Keratinocyte (primary cell): Measurements from ENCODE around the gene CEBPG. TPM values are rescaled to one million over a fixed set of nuclear protein-coding genes. Genes with fewer than 3 reads are reported as not detected.

Experiments
- DNase-seq: peaks from one replicate; pipeline ENCODE4 v3.0.0-alpha.2; 2011; ENCODE audit warnings: low read depth, missing footprints, low spot score
- FAIRE-seq: peaks from 2 replicates; lab custom pipeline; 2011; peaks lifted over from hg19 to GRCh38; lab: Jason Lieb, UNC
- H2AFZ ChIP-seq: 2 replicates; pipeline ENCODE4 v1.6.0; 2012; ENCODE audit warnings: low read length, control low read depth, inconsistent platforms; ENCODE audit not compliant: control insufficient read depth
- H3K27ac ChIP-seq: 2 replicates; pipeline ENCODE4 v1.5.1; 2011; ENCODE audit warnings: low read length; ENCODE audit not compliant: control insufficient read depth, insufficient read depth
- H3K27me3 ChIP-seq: 3 replicates; pipeline ENCODE4 v1.6.0; 2011; ENCODE audit warnings: low read length; ENCODE audit not compliant: control insufficient read depth, insufficient read depth; ENCODE audit errors: extremely low read depth
- H3K36me3 ChIP-seq, 2 experiments: 2 replicates in 1 of 2; 3 replicates in 1 of 2; pipeline ENCODE4 v1.5.1; 2011; ENCODE audit warnings: low read length in 2 of 2, mild to moderate bottlenecking in 1 of 2; ENCODE audit not compliant: control insufficient read depth in 2 of 2, insufficient read depth in 2 of 2; ENCODE audit errors: extremely low read depth in 1 of 2
- H3K4me1 ChIP-seq: 3 replicates; pipeline ENCODE4 v1.5.1; 2011; ENCODE audit warnings: low read length; ENCODE audit not compliant: control insufficient read depth, insufficient read depth; ENCODE audit errors: extremely low read depth
- H3K4me2 ChIP-seq: 3 replicates; pipeline ENCODE4 v1.6.0; 2011; ENCODE audit warnings: low read depth, low read length; ENCODE audit not compliant: control insufficient read depth, insufficient read depth; ENCODE audit errors: extremely low read depth
- H3K4me3 ChIP-seq, 3 experiments: fragments of 200-600 bp in 1 of 3; sonication (generic) in 1 of 3; 2 replicates in 2 of 3; 3 replicates in 1 of 3; pipeline ENCODE4 v1.5.1; 2011 to 2016; ENCODE audit warnings: low read length in 3 of 3, mild to moderate bottlenecking in 3 of 3, control low read depth in 2 of 3, inconsistent platforms in 1 of 3, low read depth in 1 of 3, mixed read lengths in 1 of 3, mixed run types in 1 of 3, moderate library complexity in 1 of 3; ENCODE audit not compliant: control insufficient read depth in 2 of 3, insufficient read depth in 2 of 3; ENCODE audit errors: extremely low read depth in 1 of 3
- H3K79me2 ChIP-seq: 2 replicates; pipeline ENCODE4 v1.6.0; 2012; ENCODE audit warnings: low read length; ENCODE audit not compliant: control insufficient read depth, insufficient read depth
- H3K9ac ChIP-seq: 3 replicates; pipeline ENCODE4 v1.6.0; 2011; ENCODE audit warnings: low read length; ENCODE audit not compliant: control insufficient read depth, insufficient read depth; ENCODE audit errors: extremely low read depth
- H3K9me1 ChIP-seq: 3 replicates; pipeline ENCODE4 v1.6.0; 2011; ENCODE audit warnings: low read length; ENCODE audit not compliant: control insufficient read depth, insufficient read depth; ENCODE audit errors: extremely low read depth
- H3K9me3 ChIP-seq: 2 replicates; pipeline ENCODE4 v1.5.1; 2012; ENCODE audit warnings: low read depth, low read length; ENCODE audit not compliant: control insufficient read depth
- H4K20me1 ChIP-seq: 3 replicates; pipeline ENCODE4 v1.6.0; 2011; ENCODE audit warnings: low read length; ENCODE audit not compliant: control insufficient read depth, insufficient read depth; ENCODE audit errors: extremely low read depth
- EZH2 ChIP-seq: IDR thresholded peaks from one replicate; pipeline ENCODE4 v1.6.1; 2012; ENCODE audit warnings: inconsistent platforms, mild to moderate bottlenecking, low read length, moderate library complexity
- dilution Hi-C: fragments of 300-500 bp; cut with MboI; formaldehyde crosslinking; loops from one replicate; pipeline ENCODE4 v1.7.0; 2020; ENCODE audit warnings: low sequenced_read_pairs; ENCODE audit not compliant: extremely low pct_ligation_motif_present
- polyA plus RNA-seq, 5 experiments: library from polyadenylated mRNA; depleted of rRNA in 3 of 5; stranded (reverse) in 3 of 5; stranded (forward) in 1 of 5; unstranded in 1 of 5; fragments of >200 nt; gene quantifications; 1 replicate in 1 of 5; 2 replicates in 3 of 5; 3 replicates in 1 of 5; pipeline versions ENCODE4 v1.2.1 to v1.2.3, GENCODE V29; 2011 to 2012; ENCODE audit warnings: missing spikeins in 2 of 5, low read depth in 1 of 5, low replicate concordance in 1 of 5
- TF ChIP-seq, protein P1 (sequence below), 3 experiments: IDR thresholded peaks in 1 of 3; conservative IDR thresholded peaks in 1 of 3; optimal IDR thresholded peaks in 1 of 3; 2 replicates in 2 of 3; 3 replicates in 1 of 3; pipeline versions ENCODE3 to v1.5.1; 2011; ENCODE audit warnings: low read length in 3 of 3, mild to moderate bottlenecking in 3 of 3, moderate library complexity in 2 of 3, control low read depth in 1 of 3, inconsistent platforms in 1 of 3; ENCODE audit not compliant: insufficient read depth in 2 of 3; ENCODE audit errors: extremely low read depth in 1 of 3

Gene CEBPG
- polyA plus RNA-seq, 1 donor (not counting 4 experiments of a cell fraction or from before 2014, with no cell fraction given): 31.9 TPM

DNA sequence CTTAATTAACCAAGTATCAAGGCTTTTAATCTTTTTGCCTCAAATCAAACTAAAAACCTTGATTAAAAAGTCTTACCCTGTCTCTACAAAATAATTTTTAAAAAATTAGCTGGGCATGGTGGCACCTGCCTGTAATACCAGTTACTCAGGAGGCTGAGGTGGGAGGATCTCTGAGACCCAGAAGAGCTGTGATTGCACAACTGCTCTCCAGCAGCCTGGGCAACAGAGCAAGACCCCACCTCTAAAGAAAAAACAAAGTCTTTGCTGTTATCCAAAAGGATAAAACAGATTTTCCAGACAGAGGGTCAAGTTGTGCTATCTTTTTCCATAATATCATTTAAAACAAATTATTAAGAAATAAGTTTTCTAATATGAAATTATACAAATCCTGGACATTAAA lies 26.8 kb upstream of the CEBPG start:
- Histone ChIP-seq H3K27ac (no peak overlapping the region), H3K27me3 (peaks cover 7% of the 10 kb centered on the region), H3K4me3 (no peak overlapping the region), H3K79me2 (no peaks in the 10 kb centered on the region), H3K9ac (no peak overlapping the region), H2AFZ (no peak overlapping the region), H3K36me3 (no peaks in the 10 kb centered on the region), H3K4me2 (no peak overlapping the region), H3K9me1 (no peaks in the 10 kb centered on the region), H4K20me1 (no peaks in the 10 kb centered on the region), H3K9me3 (no peaks in the 10 kb centered on the region), H3K4me1 (peaks cover 22% of the 10 kb centered on the region)
- no peak for DNase-seq
- dilution Hi-C loops: no loop called here
- TF ChIP-seq EZH2: no peak
- TF ChIP-seq, protein P1, sequence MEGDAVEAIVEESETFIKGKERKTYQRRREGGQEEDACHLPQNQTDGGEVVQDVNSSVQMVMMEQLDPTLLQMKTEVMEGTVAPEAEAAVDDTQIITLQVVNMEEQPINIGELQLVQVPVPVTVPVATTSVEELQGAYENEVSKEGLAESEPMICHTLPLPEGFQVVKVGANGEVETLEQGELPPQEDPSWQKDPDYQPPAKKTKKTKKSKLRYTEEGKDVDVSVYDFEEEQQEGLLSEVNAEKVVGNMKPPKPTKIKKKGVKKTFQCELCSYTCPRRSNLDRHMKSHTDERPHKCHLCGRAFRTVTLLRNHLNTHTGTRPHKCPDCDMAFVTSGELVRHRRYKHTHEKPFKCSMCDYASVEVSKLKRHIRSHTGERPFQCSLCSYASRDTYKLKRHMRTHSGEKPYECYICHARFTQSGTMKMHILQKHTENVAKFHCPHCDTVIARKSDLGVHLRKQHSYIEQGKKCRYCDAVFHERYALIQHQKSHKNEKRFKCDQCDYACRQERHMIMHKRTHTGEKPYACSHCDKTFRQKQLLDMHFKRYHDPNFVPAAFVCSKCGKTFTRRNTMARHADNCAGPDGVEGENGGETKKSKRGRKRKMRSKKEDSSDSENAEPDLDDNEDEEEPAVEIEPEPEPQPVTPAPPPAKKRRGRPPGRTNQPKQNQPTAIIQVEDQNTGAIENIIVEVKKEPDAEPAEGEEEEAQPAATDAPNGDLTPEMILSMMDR (optimal IDR thresholded peaks at IDR 0.05 in 1 of 3, IDR thresholded peaks at IDR 0.05 in 1 of 3, conservative IDR thresholded peaks at IDR 0.05 in 1 of 3; ENCODE audit: extremely low read depth in 1 of 3, insufficient read depth in 2 of 3, low read length in 3 of 3): no peak
- no peak for FAIRE-seq

DNA sequence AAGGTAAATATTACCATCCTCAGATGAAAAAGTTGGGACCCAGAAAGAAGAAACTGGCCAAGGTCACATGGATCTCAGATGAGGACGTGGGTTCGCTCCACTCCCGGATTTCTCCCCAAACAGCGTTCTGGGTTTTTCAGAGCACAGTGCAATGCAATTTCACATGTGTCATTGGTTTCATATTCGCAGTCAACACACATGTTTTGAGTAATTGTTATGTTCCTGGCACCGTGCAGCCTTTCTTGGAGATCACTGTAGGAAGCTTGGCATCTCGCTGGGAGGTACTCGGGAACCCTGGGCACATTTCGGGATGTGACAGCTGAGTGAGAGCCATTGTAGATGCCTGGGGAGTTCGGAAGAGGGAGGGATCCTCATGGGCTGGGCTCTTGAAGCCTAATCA lies 26.2 kb upstream of the CEBPG start:
- Histone ChIP-seq H3K4me3 (no peak overlapping the region), H3K9ac (no peak overlapping the region), H3K27ac (no peak overlapping the region), H3K9me3 (no peaks in the 10 kb centered on the region), H2AFZ (no peak overlapping the region), H3K27me3 (peaks cover 7% of the 10 kb centered on the region), H3K4me2 (no peak overlapping the region), H3K4me1 (peaks cover 22% of the 10 kb centered on the region), H3K36me3 (no peaks in the 10 kb centered on the region), H3K9me1 (no peaks in the 10 kb centered on the region), H3K79me2 (no peaks in the 10 kb centered on the region), H4K20me1 (no peaks in the 10 kb centered on the region)
- dilution Hi-C loops: no loop called here
- DNase-seq: no peak
- FAIRE-seq: no peak
- TF ChIP-seq, protein P1 (optimal IDR thresholded peaks at IDR 0.05 in 1 of 3, IDR thresholded peaks at IDR 0.05 in 1 of 3, conservative IDR thresholded peaks at IDR 0.05 in 1 of 3; ENCODE audit: extremely low read depth in 1 of 3, insufficient read depth in 2 of 3, low read length in 3 of 3): no peak
- no peak for TF ChIP-seq EZH2
